Fibroblast of upper back skin (primary cell): ENCODE results near the gene LRRN4CL.
"Not testable (repeated sequence)": the region's sequence is repeated elsewhere in the genome, so short reads cannot be mapped to it uniquely, and the experiment has no call there.

Source experiments
- DNase-seq: peaks from one replicate; pipeline ENCODE4 v3.0.0-alpha.2; 2013

Gene LRRN4CL

GRCh38 chr11:62709247-62710000 lies 20.1 kb upstream of the LRRN4CL start:
- DNase-seq: peak; percentile 98

GRCh38 chr11:62708793-62709192 lies 19.5 kb upstream of the LRRN4CL start:
- no peak for DNase-seq

- DNase-seq: no peak
Measured at GRCh38 chr11:62708392-62708791, 19.1 kb upstream of the LRRN4CL start.

- no peak for DNase-seq
Measured at GRCh38 chr11:62707277-62707861, 18.0 kb upstream of the LRRN4CL start, which contains the start of the genes BSCL2 and GNG3. Gene BSCL2 (minus strand): TSS chr11:62707424. CDS start chr11:62707195, 229 bp downstream. Gene GNG3 (plus strand): TSS chr11:62707676. CDS start chr11:62708296, 620 bp downstream.

GRCh38 chr11:62706850-62707247 lies 17.5 kb upstream of the LRRN4CL start:
- no peak for DNase-seq

- DNase-seq: peak; percentile 94
Measured at GRCh38 chr11:62705880-62706849, 16.8 kb upstream of the LRRN4CL start.

- DNase-seq: no peak
Measured at GRCh38 chr11:62705413-62705812, 16.1 kb upstream of the LRRN4CL start.

- not testable (repeated sequence) for DNase-seq
Measured at GRCh38 chr11:62703921-62704320, 14.6 kb upstream of the LRRN4CL start.

GRCh38 chr11:62702246-62702645 lies 12.9 kb upstream of the LRRN4CL start:
- no peak for DNase-seq

- peak; percentile 77 for DNase-seq
Measured at GRCh38 chr11:62694455-62695167, 5.3 kb upstream of the LRRN4CL start.

- DNase-seq: not testable (repeated sequence)
Measured at GRCh38 chr11:62693624-62694023, 4.3 kb upstream of the LRRN4CL start.

- no peak for DNase-seq
Measured at GRCh38 chr11:62688491-62688890, 839 bp downstream of the LRRN4CL start.

- DNase-seq: no peak
Measured at GRCh38 chr11:62687508-62688396, 1.6 kb downstream of the LRRN4CL start.

GRCh38 chr11:62682518-62682917 lies 6.8 kb downstream of the LRRN4CL start:
- no peak for DNase-seq

GRCh38 chr11:62680825-62681240 lies 8.5 kb downstream of the LRRN4CL start:
- DNase-seq: peak; percentile 83

- peak; percentile 86 for DNase-seq
Measured at GRCh38 chr11:62678770-62679696, 10.3 kb downstream of the LRRN4CL start, which contains the start of gene UBXN1. Gene UBXN1 (minus strand): TSS chr11:62679073. CDS start chr11:62678923, 150 bp downstream.

GRCh38 chr11:62678433-62678769 lies 10.9 kb downstream of the LRRN4CL start:
- no peak for DNase-seq

GRCh38 chr11:62677714-62678113 lies 11.6 kb downstream of the LRRN4CL start:
- no peak for DNase-seq

GRCh38 chr11:62677156-62677555 lies 12.2 kb downstream of the LRRN4CL start:
- no peak for DNase-seq

GRCh38 chr11:62676698-62677097 lies 12.6 kb downstream of the LRRN4CL start:
- DNase-seq: no peak
